HG03558 (cell line): Measurements from ENCODE around the gene ARL10.
A peak's percentile ranks its signal among the peaks of the same experiment; 100 is the strongest.

Source experiments
- ATAC-seq: cut with Tn5 transposase; IDR thresholded peaks from one replicate; pipeline ENCODE4 v1.9.1; 2021; ENCODE audit warnings: moderate number of reproducible peaks; ENCODE audit not compliant: unreplicated experiment; ENCODE audit errors: extremely low read depth

The ARL10 gene

DNA sequence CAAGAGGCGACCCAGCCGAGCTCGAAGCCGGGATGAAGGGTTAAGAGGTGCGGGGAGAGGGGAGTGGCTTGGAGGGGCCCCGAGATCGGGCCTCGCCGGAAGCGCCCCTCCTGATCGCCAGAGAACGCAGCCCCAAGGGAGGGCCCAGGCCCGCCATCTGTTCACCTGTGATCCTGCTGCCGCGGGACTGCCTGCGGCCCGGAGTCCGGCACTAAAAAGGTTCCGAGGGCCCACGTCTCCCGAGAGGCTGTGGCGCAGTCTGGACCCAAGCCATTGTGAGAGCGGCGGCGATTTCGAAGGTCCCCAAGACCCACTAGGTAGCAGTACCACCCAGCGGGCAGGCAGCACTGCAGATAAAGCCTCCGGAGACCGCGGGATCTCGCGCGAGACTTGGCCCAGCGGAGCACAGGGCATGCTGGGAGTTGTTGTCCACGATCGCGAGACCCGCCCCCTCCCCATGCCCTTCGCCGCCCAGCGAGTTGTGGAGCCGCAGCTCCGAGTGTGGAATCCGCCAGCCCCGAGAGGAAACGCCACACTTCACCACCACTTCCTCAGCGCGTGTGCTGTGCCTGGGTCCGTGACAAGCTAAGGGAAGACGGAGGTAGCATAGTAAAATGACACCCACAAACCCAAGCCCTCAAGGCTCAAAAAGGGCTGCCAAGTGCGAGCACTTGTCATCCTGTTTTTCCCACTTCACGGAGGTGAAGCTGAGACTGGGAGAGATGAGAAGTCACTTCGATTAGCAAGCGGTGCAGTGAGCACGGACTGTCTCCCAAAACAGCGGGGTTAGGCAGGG lies 3.7 kb upstream of the ARL10 start, which contains the start of gene KIAA1191:
Gene KIAA1191 (minus strand): TSS at position 328 of the 796 bp plus-strand sequence. CDS start 2,256 bp downstream, outside the sequence.
- peak; percentile 68 for ATAC-seq

DNA sequence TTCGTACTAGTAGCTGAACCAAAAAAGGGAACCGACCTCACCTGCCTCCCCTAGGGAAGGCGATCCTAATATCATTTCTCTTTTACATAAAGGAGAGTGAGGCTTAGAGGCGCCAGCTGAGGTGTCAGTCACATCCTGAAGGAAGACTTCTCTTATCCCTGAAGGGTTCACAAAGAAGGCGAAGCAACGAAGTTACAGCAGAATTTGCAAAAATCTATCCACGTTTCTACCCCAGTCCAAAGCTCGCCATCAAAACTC lies 3.1 kb upstream of the ARL10 start:
- ATAC-seq, result no peak

- ATAC-seq, result no peak
Observed at GRCh38 chr5:176364765-176365350, 429 bp upstream of the ARL10 start.

- no peak for ATAC-seq
Observed at GRCh38 chr5:176366232-176366894, 1.1 kb downstream of the ARL10 start.

- no peak for ATAC-seq
Observed at GRCh38 chr5:176368726-176369125, 3.4 kb downstream of the ARL10 start.

- no peak for ATAC-seq
Observed at GRCh38 chr5:176369934-176370711, 4.8 kb downstream of the ARL10 start.

DNA sequence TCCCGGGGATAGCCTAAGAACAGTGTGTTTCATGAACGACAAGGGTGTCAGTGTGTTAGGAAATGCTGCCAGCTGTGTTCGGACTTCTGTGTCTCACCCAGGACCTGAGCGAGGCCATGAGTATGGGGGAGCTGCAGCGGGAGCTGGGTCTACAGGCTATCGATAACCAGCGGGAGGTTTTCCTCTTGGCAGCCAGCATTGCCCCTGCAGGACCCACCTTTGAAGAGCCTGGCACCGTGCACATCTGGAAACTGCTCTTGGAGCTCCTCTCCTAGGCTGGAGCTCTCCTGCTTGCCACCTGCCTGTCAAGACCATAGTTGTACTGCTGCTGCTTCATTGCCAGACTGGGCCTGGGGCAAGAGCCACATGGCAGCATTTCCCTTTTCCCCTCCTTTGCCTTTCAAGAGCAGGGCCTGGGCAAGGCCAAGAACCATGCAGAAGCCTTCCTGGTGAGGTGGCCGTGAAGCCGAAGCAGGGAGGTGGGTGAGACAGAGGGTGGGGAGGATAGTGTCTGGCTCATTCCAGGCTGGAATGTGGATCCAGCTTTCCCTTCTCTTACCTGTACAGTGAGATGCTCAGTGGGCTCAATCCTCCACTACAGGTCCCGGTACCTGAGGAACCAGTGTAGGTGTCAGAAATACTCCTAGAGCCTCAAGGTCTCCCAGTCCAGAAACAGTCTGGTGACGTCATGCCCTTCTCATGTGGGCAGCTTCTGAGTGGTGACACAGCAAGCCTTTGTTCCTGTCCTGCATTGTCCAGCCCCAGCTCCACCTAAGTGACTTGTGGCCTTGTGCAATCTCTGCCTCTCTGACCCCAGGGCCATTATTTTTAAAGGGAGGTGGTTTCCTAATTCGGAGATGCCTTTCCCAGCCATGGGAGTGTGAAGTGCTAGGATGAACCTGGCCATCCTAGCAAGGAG lies 6.6 kb downstream of the ARL10 start:
- no peak for ATAC-seq

DNA sequence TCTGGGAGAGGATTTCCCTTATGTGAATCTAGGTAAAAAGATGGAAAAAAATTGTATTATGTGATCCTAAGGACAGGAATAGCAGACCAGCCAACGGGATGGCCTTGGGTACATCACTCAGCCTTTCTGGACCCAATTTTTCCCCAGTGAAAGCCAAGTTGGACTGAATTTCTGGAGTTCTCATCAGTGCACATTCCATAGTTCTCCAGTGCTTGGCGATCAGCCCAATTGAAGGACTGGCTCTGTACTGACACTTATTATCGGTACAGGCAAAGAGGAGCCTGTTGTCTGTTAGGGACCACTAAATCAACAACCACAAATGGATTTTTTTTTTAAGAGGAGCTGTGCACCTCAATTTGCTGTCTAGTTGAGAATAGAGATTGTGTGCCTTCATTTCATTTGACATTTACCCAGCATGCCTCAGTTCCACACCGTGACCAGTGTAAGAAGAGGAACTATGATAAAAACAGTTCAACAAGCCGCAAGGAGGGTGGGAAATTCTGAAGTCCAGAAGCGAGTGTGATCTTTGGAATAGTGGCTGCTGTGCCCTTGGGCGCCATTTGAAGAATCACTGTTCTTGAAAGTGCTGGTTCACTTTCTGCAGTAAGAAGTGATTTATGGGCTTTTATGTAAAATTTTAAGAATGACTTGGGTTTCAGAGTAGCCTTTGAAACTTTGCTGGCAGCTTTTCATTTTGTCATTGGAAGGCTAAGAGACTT lies 8.0 kb downstream of the ARL10 start:
- no peak for ATAC-seq

- no peak for ATAC-seq
Observed at GRCh38 chr5:176379881-176380280, 14.6 kb downstream of the ARL10 start.

DNA sequence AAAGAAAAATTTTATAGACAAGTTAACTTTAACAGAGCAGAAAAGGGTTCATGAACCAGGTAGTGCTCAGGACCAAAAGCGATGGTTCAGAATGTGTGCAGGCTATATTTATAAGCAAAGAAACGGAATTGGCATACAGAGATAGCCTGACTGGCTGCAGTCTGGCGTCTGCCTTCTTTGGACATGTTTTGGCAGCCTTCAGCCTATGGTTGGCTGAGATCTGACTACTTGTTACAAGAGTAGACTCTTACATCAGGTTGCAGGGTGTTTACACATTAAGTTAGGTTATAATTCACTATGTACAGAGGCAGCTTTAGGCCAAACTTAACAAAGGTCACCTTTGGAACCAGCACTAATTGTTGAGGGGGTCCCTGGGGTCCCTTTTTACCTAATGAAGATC lies 16.1 kb downstream of the ARL10 start:
- ATAC-seq, result no peak

- no peak for ATAC-seq
Observed at GRCh38 chr5:176381979-176382378, 16.7 kb downstream of the ARL10 start.

GRCh38 chr5:176382721-176383120 lies 17.4 kb downstream of the ARL10 start:
- ATAC-seq, result no peak

DNA sequence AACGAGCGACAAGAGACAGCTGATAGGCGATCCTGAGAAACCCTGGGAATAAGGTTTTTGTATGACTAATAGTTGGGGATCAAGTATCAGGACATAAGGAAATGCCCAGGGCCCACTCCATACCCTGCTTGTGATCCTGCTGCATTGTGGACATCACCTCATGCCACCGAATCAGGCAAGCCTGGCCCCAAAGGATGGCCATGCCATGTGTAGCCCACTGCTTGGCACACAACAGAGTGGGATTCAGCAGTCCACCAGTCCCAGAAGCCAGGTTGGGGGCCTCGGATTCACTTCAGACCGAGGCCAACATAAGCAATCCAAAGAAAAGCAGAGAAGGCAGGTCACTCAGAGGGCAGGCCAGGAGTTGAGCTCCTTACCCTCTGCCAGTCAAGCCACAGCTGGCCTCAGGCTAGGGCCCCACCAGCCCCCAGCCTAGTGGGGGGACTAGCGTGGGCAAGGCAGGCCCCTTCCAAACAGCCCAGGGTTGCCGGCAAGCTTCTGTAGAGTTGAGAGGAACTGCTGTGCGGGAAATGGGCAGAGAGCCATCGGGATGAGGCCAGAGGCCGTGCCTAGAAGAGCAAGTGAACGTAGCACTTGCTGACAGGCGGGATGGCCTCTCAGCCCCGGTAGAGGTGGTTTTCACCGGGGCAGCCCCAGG lies 18.1 kb downstream of the ARL10 start:
- no peak for ATAC-seq

- no peak for ATAC-seq
Observed at GRCh38 chr5:176383961-176384360, 18.7 kb downstream of the ARL10 start.

GRCh38 chr5:176384366-176384930 lies 19.2 kb downstream of the ARL10 start:
- no peak for ATAC-seq

DNA sequence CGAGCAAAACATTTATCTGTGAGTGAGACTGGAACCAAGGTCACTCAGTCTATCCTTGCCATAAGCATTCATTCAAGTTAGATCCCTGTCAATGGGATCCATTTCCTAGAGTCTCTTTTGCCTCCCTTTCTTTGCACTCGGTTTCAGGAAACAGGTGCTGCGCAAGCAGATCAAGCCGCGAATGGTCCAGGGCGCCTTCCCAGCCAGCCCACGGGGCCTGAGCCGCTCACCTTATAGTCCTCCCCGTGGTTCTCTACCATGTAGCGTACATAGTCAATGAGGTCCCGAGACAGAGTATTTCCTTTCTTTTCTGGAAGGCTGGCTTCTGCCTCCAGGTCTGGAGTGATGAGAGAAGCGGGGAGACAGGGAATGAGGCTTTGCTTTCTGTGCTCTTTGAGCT lies 19.7 kb downstream of the ARL10 start:
- ATAC-seq, result no peak

DNA sequence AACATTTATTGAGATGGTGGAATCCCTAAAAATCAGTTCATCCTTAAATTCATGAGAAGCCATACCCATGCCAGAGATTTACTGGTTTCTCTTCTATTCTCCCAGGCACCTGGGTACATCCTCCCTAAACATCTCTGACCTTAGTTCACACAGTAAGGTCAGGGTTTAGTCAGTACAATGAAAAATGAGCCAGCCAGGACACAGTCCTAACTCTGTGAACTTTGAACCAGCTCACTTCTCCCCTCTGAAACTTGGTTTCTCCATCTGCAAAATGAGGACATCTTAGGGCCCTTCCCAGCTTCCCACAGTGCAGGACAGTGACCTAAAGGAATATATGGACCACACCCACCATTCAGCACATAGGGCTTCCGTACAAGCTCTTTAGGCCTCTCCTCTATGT lies 21.2 kb downstream of the ARL10 start:
- no peak for ATAC-seq

GRCh38 chr5:176387384-176387925 lies 22.2 kb downstream of the ARL10 start:
- ATAC-seq, result no peak
